Activated T-helper 9 cell treated with anti-CD3 and anti-CD28 coated beads, Interleukin-2, amount 50 U/mL, for 16 hours (primary cell): ENCODE measurements around the gene CAMK1.

Source experiments
- DNase-seq: peaks from one replicate; pipeline ENCODE4 v3.0.0-alpha.2; 2020; ENCODE audit warnings: low read depth

The CAMK1 gene

DNA sequence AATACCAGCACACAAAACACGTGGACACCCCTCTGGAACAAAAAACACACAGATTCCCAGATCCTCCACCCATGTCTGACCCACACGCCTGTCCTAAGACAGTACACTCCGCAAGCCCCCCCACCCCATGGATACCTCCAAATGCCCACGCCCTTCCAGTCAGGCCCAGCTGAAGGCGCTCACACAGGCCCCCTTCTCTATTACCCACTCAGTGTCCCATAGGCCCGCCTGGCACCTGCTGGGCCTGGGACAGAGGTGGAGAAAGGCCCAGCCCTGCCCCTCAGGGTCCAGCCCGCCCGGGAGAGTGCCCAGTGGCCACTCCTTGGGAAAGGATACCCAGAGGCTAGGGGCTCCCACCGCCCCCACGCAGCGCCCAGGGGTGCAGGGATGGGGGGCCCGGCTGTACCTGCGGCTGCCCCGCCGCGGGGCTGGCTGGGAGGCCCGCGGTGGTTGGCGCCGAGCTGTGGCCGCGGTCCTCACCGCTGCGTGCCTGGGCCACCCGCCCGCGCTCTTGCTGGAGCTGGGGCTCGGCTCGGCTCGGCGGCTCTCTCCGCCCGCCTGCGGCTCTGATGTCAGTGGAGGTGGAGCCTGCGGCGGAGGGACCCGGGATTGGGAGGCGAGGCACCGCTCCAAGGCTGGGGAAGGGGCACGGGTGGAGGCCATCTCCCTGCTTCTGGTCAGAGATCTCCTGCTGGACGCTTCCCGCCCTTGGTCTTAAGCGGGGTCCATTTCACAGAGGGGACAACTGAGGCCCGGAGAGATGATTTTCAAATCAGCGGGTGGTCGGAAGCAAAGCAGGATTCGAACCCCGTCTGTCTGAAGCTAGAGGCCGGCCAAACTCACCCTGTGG is at the start of gene CAMK1:
CAMK1 (minus strand) TSS at position 522 of the 850 bp plus-strand sequence. CDS start 2,198 bp downstream, outside the sequence.
- peak; percentile 52 for DNase-seq

GRCh38 chr3:9818666-9819335 is 49.1 kb upstream of the CAMK1 start:
- DNase-seq: no peak

- DNase-seq: no peak
Observed at GRCh38 chr3:9817436-9817835, 47.7 kb upstream of the CAMK1 start.

DNA sequence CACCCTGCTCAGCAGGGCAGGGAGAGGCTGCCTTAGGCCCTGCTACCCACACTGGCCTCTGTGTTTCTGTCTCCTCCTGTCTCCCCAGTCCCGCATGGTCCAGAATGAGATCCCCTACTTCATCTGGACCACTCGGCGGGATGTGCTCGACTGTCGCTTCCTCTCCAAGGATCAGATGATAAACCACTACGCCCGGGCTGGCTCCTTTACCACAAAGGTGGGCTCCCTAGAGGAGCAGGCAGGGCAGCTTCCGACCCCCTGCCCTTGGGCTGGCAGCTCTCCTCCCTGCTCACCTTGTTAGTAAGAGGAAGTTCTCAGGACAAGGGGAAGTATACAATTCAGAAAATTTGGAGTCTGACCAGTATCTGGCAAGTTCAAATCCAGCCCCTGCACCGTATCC is 46.2 kb upstream of the CAMK1 start:
- DNase-seq: no peak

- DNase-seq: no peak
Observed at GRCh38 chr3:9812870-9813483, 43.2 kb upstream of the CAMK1 start.

GRCh38 chr3:9810846-9811245 is 41.1 kb upstream of the CAMK1 start:
- DNase-seq: no peak

DNA sequence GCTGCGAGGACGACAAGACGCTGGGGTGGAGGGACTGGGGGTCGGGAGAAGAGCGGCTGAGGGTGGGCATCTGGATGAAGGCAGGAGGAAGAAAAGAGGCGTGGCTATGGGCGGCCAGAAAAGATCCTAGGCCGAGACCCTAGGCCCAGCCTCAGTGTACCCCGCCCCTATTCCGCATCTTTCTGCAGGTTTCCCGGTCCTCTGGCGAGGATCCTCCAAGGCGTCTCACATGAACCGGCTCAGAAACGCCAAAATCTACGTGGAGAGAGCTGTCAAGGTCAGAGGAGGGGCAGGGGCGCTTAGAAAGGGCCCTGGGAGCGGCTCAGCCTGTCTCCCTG is 40.7 kb upstream of the CAMK1 start:
- DNase-seq: no peak

GRCh38 chr3:9809615-9810432 is 40.1 kb upstream of the CAMK1 start, which contains the start of gene TTLL3:
Gene TTLL3 (plus strand): TSS chr3:9810262. CDS start chr3:9810662, 400 bp downstream.
- peak; percentile 29 for DNase-seq

GRCh38 chr3:9809239-9809614 is 39.5 kb upstream of the CAMK1 start:
- DNase-seq: no peak

- peak; percentile 27 for DNase-seq
Observed at GRCh38 chr3:9808345-9809037, 38.7 kb upstream of the CAMK1 start.

DNA sequence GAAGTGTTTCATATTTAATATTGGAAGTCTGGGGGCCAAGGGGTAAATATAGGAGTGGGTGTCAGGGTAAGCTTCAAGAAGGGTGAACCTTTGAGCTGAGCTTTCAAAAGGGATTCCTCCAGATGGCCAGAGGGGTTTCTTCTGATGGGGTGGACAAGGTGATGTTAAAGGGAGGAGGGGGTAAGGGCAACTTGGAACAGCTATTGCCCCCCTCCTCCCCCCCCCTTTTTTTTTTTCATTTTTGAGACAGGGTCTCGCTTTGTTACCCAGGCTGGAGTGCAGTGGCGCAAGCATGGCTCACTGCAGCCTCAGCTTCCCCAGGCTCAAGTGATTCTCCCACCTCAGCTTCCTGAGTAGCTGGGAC is 38.2 kb upstream of the CAMK1 start:
- no peak for DNase-seq

- no peak for DNase-seq
Observed at GRCh38 chr3:9806688-9807589, 37.2 kb upstream of the CAMK1 start.

GRCh38 chr3:9806137-9806536 is 36.4 kb upstream of the CAMK1 start:
- no peak for DNase-seq

GRCh38 chr3:9804996-9805395 is 35.2 kb upstream of the CAMK1 start:
- no peak for DNase-seq

DNA sequence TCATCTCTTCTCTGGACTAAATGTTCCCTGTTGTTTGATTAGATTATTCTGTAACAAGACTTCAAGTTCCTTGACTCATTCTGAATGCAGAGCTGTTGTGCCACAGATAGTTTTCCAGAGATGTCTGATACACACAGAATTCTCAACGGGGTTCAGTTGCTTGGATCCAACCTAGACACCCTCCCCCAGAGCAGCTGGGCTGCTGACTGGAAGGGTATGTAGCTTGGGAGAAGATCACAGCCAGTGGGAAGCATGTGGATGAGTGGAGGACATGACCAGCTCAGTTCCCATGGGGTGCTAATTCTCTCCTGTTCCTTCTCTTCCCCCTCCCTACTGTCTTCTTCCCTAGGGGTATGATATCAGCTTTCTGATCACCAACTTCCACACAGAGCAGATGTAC is 33.7 kb upstream of the CAMK1 start:
- DNase-seq: no peak

GRCh38 chr3:9800529-9800928 is 30.8 kb upstream of the CAMK1 start:
- DNase-seq: no peak

- no peak for DNase-seq
Observed at GRCh38 chr3:9797196-9797945, 27.6 kb upstream of the CAMK1 start.

- no peak for DNase-seq
Observed at GRCh38 chr3:9795207-9795606, 25.5 kb upstream of the CAMK1 start.

- no peak for DNase-seq
Observed at GRCh38 chr3:9794400-9794799, 24.7 kb upstream of the CAMK1 start.
